K562 (cell line): ENCODE data around the gene SLC25A1. TPM values are rescaled to one million over a fixed set of nuclear protein-coding genes. Genes with fewer than 3 reads are reported as not detected.

Experiments used
- HNRNPUL1 ChIP-seq: fragments of 200-400 bp; formaldehyde crosslinking; IDR thresholded peaks from 2 replicates; pipeline ENCODE4 v1.6.1; 2017; ENCODE audit warnings: low read length
- MGA ChIP-seq: fragments of 450-650 bp; IDR thresholded peaks from 2 replicates; pipeline ENCODE4 v1.6.1; 2016; ENCODE audit warnings: mild to moderate bottlenecking, moderate library complexity
- MXI1 ChIP-seq: IDR thresholded peaks from 2 replicates; pipeline ENCODE4 v1.6.1; 2011; ENCODE audit warnings: low read depth, mild to moderate bottlenecking, improper control_type of control experiment, low read length
- NCOA2 ChIP-seq, 2 experiments: fragments of 450-650 bp; IDR thresholded peaks; 2 replicates each; pipeline ENCODE4 v1.6.1; 2018; ENCODE audit warnings: mild to moderate bottlenecking in 2 of 2, moderate library complexity in 1 of 2; ENCODE audit not compliant: partially characterized antibody in 2 of 2
- NR2F6 ChIP-seq: fragments of 450-650 bp; formaldehyde crosslinking; IDR thresholded peaks from 2 replicates; pipeline ENCODE4 v1.4.0; 2020; ENCODE audit warnings: mild to moderate bottlenecking
- POLR2B ChIP-seq: fragments of 450-650 bp; IDR thresholded peaks from 2 replicates; pipeline ENCODE4 v1.6.1; 2018; ENCODE audit warnings: low read depth; ENCODE audit not compliant: partially characterized antibody
- RBM22 ChIP-seq: fragments of 200-400 bp; formaldehyde crosslinking; IDR thresholded peaks from 2 replicates; pipeline ENCODE4 v1.6.1; 2018; ENCODE audit warnings: low read length, low read depth; ENCODE audit not compliant: poor library complexity, severe bottlenecking
- USF1 ChIP-seq: sonication (generic); formaldehyde crosslinking; IDR thresholded peaks from 2 replicates; pipeline ENCODE4 v1.9.0; 2022; ENCODE audit warnings: mild to moderate bottlenecking, missing genetic modification reagents
- ZFP36 ChIP-seq: fragments of 150-350 bp; IDR thresholded peaks from 2 replicates; pipeline ENCODE4 v1.6.1; 2018; ENCODE audit warnings: low read length, low read depth; ENCODE audit not compliant: partially characterized antibody
- ZNF280B ChIP-seq: fragments of 250-450 bp; sonication (Bioruptor Pico); IDR thresholded peaks from 2 replicates; pipeline ENCODE4 v1.5.1; 2021; ENCODE audit warnings: mild to moderate bottlenecking
- ZNF511 ChIP-seq: sonication (generic); formaldehyde crosslinking; IDR thresholded peaks from 2 replicates; pipeline ENCODE4 v1.8.0; 2022; ENCODE audit warnings: mild to moderate bottlenecking, missing genetic modification reagents
- ZNF79 ChIP-seq: fragments of 250-450 bp; sonication (Bioruptor Pico); IDR thresholded peaks from 2 replicates; pipeline ENCODE4 v1.4.0; 2020; ENCODE audit warnings: low read depth, mild to moderate bottlenecking, moderate library complexity
- polyA plus RNA-seq, 8 experiments: library from polyadenylated mRNA; depleted of rRNA in 4 of 8; stranded (reverse) in 5 of 8; unstranded in 3 of 8; fragments of >200 nt; fragmentation: Nextera tagmentation in 2 of 8; fragmentation: Illumina TruSeq in 1 of 8; extraction: Ambion mirVana in 2 of 8; extraction: Trizol in 1 of 8; gene quantifications; 2 replicates each; pipeline versions ENCODE4 v1.2.1 to v1.2.3, GENCODE V29; 2011 to 2014; ENCODE audit warnings: inconsistent platforms in 1 of 8, missing spikeins in 1 of 8
- total RNA-seq, 7 experiments: library from RNA; depleted of rRNA in 6 of 7; stranded (reverse); fragments of >200 nt in 6 of 7; fragmentation: Illumina TruSeq in 2 of 7; extraction: Trizol in 2 of 7; gene quantifications; 2 replicates each; pipeline versions ENCODE4 v1.2.1 to v1.2.3, GENCODE V29; 2011 to 2021; ENCODE audit warnings: low replicate concordance in 1 of 7

The SLC25A1 gene
- total and polyA plus RNA-seq, 9 of the 15 experiments (the other 6 are each of a cell fraction or from before 2014, with no cell fraction given), result 11.0 to 408 (median 110) TPM

GRCh38 chr22:19177164-19178064 lies 1.1 kb downstream of the SLC25A1 start (continued):
- TF ChIP-seq ZFP36 (no peak), NCOA2 (IDR thresholded peaks at IDR 0.05; ENCODE audit: partially characterized antibody in 2 of 2) (no peak), MXI1 (no peak), NR2F6 (CRISPR knock-in tag) (0 out of 2 replicates have a peak, but pooled peaks have one; percentile 7), POLR2B (no peak), MGA (no peak), ZNF511 (CRISPR knock-in tag) (no peak), HNRNPUL1 (no peak), ZNF280B (0 out of 2 replicates have a peak, but pooled peaks have one; percentile 2), ZNF79 (0 out of 2 replicates have a peak, but pooled peaks have one; percentile 13), USF1 (CRISPR knock-in tag) (no peak), RBM22 (no peak)
